Stimulated activated memory B cell treated with anti-CD40 and anti-IgM and Interleukin-4, amounts not matched to agents 10 μg/mL and 1 μg/mL and 100 μg/mL, for 72 hours (primary cell): Measurements from ENCODE around the gene BCKDK.

Experiments
- ATAC-seq: fragments of 150-1000 bp; cut with Tn5 transposase; 2 replicates; pipeline ENCODE4 v1.10.0; 2021
- H3K27ac Mint-ChIP-seq: one replicate; pipeline ENCODE4 v1.8.0; 2022; ENCODE audit warnings: mild to moderate bottlenecking, mixed read lengths
- H3K27me3 Mint-ChIP-seq: one replicate; pipeline ENCODE4 v1.8.0; 2022; ENCODE audit warnings: mixed read lengths
- H3K36me3 Mint-ChIP-seq: one replicate; pipeline ENCODE4 v1.8.0; 2022; ENCODE audit warnings: mixed read lengths
- H3K4me1 Mint-ChIP-seq: one replicate; pipeline ENCODE4 v1.8.0; 2022; ENCODE audit warnings: mixed read lengths
- H3K4me3 Mint-ChIP-seq: one replicate; pipeline ENCODE4 v1.8.0; 2022; ENCODE audit warnings: mild to moderate bottlenecking, moderate library complexity, mixed read lengths
- H3K9me3 Mint-ChIP-seq: one replicate; pipeline ENCODE4 v1.8.0; 2022; ENCODE audit warnings: mixed read lengths

Gene BCKDK

DNA sequence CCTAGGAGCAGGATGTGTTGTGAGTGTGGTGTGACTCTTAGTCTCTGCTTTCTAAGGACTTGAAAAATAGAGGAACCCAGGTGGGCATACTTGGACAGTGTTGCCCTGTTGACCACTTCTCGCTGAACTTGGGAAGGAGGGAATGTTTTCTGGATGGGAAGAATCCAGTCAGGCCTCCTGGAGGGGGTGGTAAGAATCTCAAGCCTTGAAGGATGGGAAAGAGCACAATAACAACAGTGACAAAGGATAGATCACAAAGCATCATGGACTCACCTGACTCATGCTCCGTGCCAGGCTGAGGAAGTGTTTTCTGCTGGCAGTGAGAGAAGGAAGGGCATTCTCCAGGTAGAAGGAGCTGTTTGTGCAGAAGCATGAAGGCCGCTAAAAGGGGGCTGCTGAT lies 17.7 kb downstream of the BCKDK start:
- no peak overlapping the region for H3K4me3 Mint-ChIP-seq
- no peak for ATAC-seq
- H3K4me1 Mint-ChIP-seq, result peaks cover 7% of the 10 kb centered on the region
- no peaks in the 10 kb centered on the region for H3K27me3 Mint-ChIP-seq
- H3K36me3 Mint-ChIP-seq, result peaks cover 37% of the 10 kb centered on the region
- no peaks in the 10 kb centered on the region for H3K9me3 Mint-ChIP-seq
- no peak overlapping the region for H3K27ac Mint-ChIP-seq

GRCh38 chr16:31127182-31127581 lies 19.0 kb downstream of the BCKDK start:
- no peaks in the 10 kb centered on the region for H3K27me3 Mint-ChIP-seq
- H3K4me1 Mint-ChIP-seq, result peaks cover 7% of the 10 kb centered on the region
- peaks cover 40% of the 10 kb centered on the region for H3K36me3 Mint-ChIP-seq
- no peak overlapping the region for H3K4me3 Mint-ChIP-seq
- no peak for ATAC-seq
- no peaks in the 10 kb centered on the region for H3K9me3 Mint-ChIP-seq
- H3K27ac Mint-ChIP-seq, result no peak overlapping the region

- no peaks in the 10 kb centered on the region for H3K27me3 Mint-ChIP-seq
- H3K4me1 Mint-ChIP-seq, result peaks cover 7% of the 10 kb centered on the region
- ATAC-seq, result no peak
- no peaks in the 10 kb centered on the region for H3K9me3 Mint-ChIP-seq
- H3K36me3 Mint-ChIP-seq, result peaks cover 37% of the 10 kb centered on the region
- H3K4me3 Mint-ChIP-seq, result no peak overlapping the region
- peak overlapping the region; percentile 4 for H3K27ac Mint-ChIP-seq
Observed at GRCh38 chr16:31128711-31129567, 20.8 kb downstream of the BCKDK start.

DNA sequence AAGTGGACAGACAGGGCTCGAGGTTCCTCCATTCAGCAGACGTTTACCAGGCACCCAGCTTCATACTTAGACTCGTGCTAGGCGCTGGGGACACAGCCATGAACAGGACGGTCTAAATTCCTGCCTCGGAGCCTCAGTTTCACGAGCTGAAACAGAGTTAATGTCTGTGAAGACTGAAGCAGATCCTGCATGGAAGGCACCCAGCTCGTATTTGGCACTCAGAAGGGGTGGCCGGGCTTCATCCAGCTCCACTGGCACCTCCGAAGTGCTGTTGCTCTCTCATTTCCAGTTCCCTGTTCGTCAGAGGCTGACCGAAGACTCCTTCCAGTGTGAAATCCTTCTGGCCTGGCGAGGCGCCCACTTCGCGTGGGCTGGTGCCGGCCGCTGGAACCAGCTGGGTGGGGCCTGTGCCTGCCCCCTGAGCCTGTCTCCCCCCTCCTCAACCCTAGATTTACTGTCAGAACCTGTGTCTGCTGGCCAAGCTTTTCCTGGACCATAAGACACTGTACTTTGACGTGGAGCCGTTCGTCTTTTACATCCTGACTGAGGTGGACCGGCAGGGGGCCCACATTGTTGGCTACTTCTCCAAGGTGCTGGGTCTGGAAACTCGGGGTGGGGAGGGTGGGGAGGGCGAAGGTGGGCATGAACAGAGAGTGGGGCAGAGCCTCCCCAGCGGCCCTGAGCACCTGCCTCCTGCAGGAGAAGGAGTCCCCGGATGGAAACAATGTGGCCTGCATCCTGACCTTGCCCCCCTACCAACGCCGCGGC lies 21.6 kb downstream of the BCKDK start:
- ATAC-seq, result no peak
- no peaks in the 10 kb centered on the region for H3K27me3 Mint-ChIP-seq
- H3K4me1 Mint-ChIP-seq, result peaks cover 7% of the 10 kb centered on the region
- H3K9me3 Mint-ChIP-seq, result no peaks in the 10 kb centered on the region
- H3K36me3 Mint-ChIP-seq, result peaks cover 37% of the 10 kb centered on the region
- H3K4me3 Mint-ChIP-seq, result no peak overlapping the region
- H3K27ac Mint-ChIP-seq, result no peak overlapping the region

DNA sequence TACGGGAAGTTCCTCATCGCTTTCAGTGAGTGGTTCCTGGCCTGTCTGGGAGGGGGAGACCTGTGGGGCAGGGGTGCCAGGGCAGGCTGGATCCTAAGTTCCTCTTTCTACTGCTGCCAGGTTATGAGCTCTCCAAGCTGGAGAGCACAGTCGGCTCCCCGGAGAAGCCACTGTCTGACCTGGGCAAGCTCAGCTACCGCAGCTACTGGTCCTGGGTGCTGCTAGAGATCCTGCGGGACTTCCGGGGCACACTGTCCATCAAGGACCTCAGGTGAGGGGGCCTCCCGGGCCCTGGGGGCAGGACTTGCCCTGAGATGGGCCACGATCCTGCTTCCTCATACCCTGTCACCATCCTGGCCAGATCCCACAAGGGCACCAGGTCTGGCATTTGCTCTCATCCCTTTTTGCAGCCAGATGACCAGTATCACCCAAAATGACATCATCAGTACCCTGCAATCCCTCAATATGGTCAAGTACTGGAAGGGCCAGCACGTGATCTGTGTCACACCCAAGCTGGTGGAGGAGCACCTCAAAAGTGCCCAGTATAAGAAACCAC lies 22.2 kb downstream of the BCKDK start:
- Mint-ChIP-seq H3K27me3 (no peaks in the 10 kb centered on the region), H3K4me1 (peaks cover 7% of the 10 kb centered on the region), H3K9me3 (no peaks in the 10 kb centered on the region), H3K4me3 (no peak overlapping the region), H3K27ac (no peak overlapping the region), H3K36me3 (peaks cover 37% of the 10 kb centered on the region)
- no peak for ATAC-seq

DNA sequence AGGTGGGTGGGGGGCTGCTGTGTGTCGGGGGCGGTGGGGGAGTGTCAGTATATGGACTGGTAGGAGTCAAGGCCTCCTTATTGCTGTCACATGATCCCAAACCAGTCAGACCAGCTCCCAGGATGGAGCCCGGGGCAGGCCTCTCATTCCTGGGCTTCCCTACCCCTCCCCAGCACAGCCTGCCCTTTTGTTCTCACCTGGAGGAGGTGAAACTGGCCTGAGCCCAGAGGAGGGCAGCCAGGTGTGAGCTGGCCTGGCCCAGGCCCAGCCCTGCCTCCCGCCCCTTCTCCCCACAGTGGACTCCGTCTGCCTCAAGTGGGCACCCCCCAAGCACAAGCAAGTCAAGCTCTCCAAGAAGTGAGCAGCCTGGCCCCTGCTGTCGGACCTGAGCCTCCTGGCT lies 22.7 kb downstream of the BCKDK start:
- peaks cover 4% of the 10 kb centered on the region for H3K4me1 Mint-ChIP-seq
- no peaks in the 10 kb centered on the region for H3K9me3 Mint-ChIP-seq
- H3K4me3 Mint-ChIP-seq, result no peak overlapping the region
- peaks cover 33% of the 10 kb centered on the region for H3K36me3 Mint-ChIP-seq
- no peaks in the 10 kb centered on the region for H3K27me3 Mint-ChIP-seq
- no peak overlapping the region for H3K27ac Mint-ChIP-seq
- no peak for ATAC-seq

- Mint-ChIP-seq H3K9me3 (no peaks in the 10 kb centered on the region), H3K4me3 (no peak overlapping the region), H3K4me1 (no peaks in the 10 kb centered on the region), H3K36me3 (peaks cover 28% of the 10 kb centered on the region), H3K27ac (no peak overlapping the region), H3K27me3 (no peaks in the 10 kb centered on the region)
- no peak for ATAC-seq
Observed at GRCh38 chr16:31131416-31131815, 23.2 kb downstream of the BCKDK start.

- no peak for ATAC-seq
- Mint-ChIP-seq H3K4me3 (no peak overlapping the region), H3K27ac (no peak overlapping the region), H3K4me1 (no peaks in the 10 kb centered on the region), H3K9me3 (no peaks in the 10 kb centered on the region), H3K27me3 (no peaks in the 10 kb centered on the region), H3K36me3 (peaks cover 27% of the 10 kb centered on the region)
Observed at GRCh38 chr16:31131841-31132271, 23.7 kb downstream of the BCKDK start.

DNA sequence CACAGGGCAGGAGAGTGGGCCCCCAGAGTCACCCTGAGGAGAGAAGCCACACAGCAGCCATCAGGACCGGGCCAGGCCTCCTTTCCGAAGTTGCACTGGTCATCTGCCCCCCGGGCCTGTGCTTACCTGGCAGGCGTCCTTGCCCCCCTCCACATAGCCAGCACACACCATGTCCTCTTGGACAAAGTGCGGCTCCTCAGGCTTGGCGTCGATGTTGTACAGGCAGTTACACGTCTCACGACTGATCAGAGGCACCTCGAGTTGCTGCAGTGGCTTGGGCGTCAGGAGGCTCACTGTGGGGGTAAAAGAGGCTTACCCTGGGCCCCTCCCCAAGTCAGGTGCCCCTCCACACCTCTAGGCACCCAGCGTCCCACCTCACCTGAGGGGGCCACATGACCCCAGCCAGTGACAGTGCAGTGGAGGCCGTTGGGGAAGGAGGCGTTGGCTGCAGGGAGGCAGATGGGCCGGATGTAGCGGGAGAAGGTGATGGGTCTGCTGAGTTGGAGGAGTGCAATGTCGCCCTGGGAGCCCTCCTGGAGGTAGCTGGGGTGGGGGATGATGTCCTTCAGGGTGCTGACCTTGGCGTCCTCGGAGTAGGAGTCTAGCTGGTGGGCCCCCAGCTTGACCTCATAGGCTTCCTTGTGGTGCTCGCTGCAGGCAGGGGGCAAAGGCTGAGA lies 24.3 kb downstream of the BCKDK start:
- no peak overlapping the region for H3K4me3 Mint-ChIP-seq
- H3K9me3 Mint-ChIP-seq, result no peaks in the 10 kb centered on the region
- no peaks in the 10 kb centered on the region for H3K4me1 Mint-ChIP-seq
- H3K27me3 Mint-ChIP-seq, result no peaks in the 10 kb centered on the region
- no peak overlapping the region for H3K27ac Mint-ChIP-seq
- peaks cover 26% of the 10 kb centered on the region for H3K36me3 Mint-ChIP-seq
- no peak for ATAC-seq

- no peaks in the 10 kb centered on the region for H3K4me1 Mint-ChIP-seq
- peaks cover 19% of the 10 kb centered on the region for H3K36me3 Mint-ChIP-seq
- no peak overlapping the region for H3K27ac Mint-ChIP-seq
- no peak overlapping the region for H3K4me3 Mint-ChIP-seq
- H3K27me3 Mint-ChIP-seq, result no peaks in the 10 kb centered on the region
- ATAC-seq, result no peak
- no peaks in the 10 kb centered on the region for H3K9me3 Mint-ChIP-seq
Observed at GRCh38 chr16:31133046-31133501, 24.9 kb downstream of the BCKDK start.

- no peak overlapping the region for H3K27ac Mint-ChIP-seq
- no peak for ATAC-seq
Observed at GRCh38 chr16:31134091-31134571, 25.9 kb downstream of the BCKDK start.

GRCh38 chr16:31134625-31135534 lies 26.7 kb downstream of the BCKDK start:
- H3K27me3 Mint-ChIP-seq, result no peaks in the 10 kb centered on the region
- H3K9me3 Mint-ChIP-seq, result no peaks in the 10 kb centered on the region
- H3K4me1 Mint-ChIP-seq, result no peaks in the 10 kb centered on the region
- no peak overlapping the region for H3K27ac Mint-ChIP-seq
- H3K36me3 Mint-ChIP-seq, result peaks cover 19% of the 10 kb centered on the region
- no peak for ATAC-seq
- no peak overlapping the region for H3K4me3 Mint-ChIP-seq

More at GRCh38 chr16:31134091-31134571, 25.9 kb downstream of the BCKDK start:
- H3K27me3 Mint-ChIP-seq, result no peaks in the 10 kb centered on the region
- H3K4me3 Mint-ChIP-seq, result no peak overlapping the region
- no peaks in the 10 kb centered on the region for H3K9me3 Mint-ChIP-seq
- no peaks in the 10 kb centered on the region for H3K4me1 Mint-ChIP-seq
- peaks cover 19% of the 10 kb centered on the region for H3K36me3 Mint-ChIP-seq

DNA sequence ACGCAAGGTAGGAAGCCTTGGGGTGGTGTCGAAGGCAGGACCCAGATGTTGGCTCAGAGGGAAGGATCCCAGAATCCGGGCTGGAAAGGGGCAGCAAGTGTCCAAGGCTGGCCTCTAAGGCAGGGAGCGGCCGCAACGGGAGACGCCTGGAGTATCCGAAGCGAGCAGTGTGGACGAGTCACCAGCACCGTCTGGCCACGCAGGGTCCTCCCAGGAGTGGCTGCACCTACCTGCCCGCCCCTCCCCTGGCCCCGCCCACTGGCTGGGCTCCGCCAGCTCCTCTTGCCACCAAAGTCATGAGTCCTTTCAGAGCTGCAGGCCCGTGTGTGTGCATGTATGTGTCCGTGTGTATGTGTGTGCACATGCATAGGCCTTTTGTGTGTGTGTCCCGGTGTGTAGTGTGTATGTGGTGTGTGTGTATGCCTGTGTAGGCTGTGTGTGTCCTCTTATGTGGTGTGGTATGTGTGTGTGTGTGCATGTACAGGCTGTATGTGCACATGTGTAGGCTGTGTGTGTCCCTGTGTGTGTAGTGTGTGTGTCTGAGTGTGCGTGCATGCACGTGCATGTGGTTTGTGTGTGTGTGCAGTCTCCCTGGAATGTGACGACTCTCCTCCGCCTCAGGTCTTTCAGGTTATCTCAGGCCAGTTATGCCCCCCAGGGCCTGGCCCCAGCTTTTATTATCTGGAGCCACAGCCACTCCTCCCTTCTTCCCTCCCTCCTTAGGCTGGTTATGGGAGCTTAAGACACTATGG lies 27.5 kb downstream of the BCKDK start, which contains the start of gene PRSS8:
TSS of gene PRSS8 (minus strand) at position 193 of the 752 bp plus-strand sequence. CDS start 229 bp downstream, outside the sequence.
- Mint-ChIP-seq H3K36me3 (peaks cover 13% of the 10 kb centered on the region), H3K27me3 (no peaks in the 10 kb centered on the region), H3K4me1 (no peaks in the 10 kb centered on the region), H3K9me3 (no peaks in the 10 kb centered on the region), H3K4me3 (no peak within 1 kb of the TSS), H3K27ac (no peak within 1 kb of the TSS)
- ATAC-seq, result no peak
